IMR-90 (cell line): ENCODE measurements around the gene CCDC83. TPM values are rescaled to one million over a fixed set of nuclear protein-coding genes. Genes with fewer than 3 reads are reported as not detected.

Experiments
- ATAC-seq: fragments of 200-7000 bp; cut with Tn5 transposase; 2 replicates; pipeline ENCODE4 v1.9.1; 2020; ENCODE audit warnings: low read depth, mild to moderate bottlenecking, moderate library complexity
- BruUV-seq: library from RNA; stranded (reverse); fragments of 400-500 nt; replicated peaks from 2 replicates; lab custom pipeline; 2021; lab: Mats Ljungman, UMichigan
- CTCF ChIA-PET: fragments of 300-600 bp; formaldehyde crosslinking; extraction: SDS; loops from one replicate; lab custom pipeline; 2021; ENCODE audit warnings: antibody characterized with exemption; lab: Yijun Ruan, JAX
- POLR2A ChIA-PET: fragments of 300-600 bp; sonication (Branson Sonifier 250); formaldehyde crosslinking; loops from one replicate; lab custom pipeline; 2022; ENCODE audit warnings: antibody characterized with exemption; ENCODE audit not compliant: unreplicated experiment; lab: Charles Lee
- DNase-seq: peaks from one replicate; pipeline ENCODE4 v3.0.0; 2013
- H2AFZ ChIP-seq: replicated peaks from 2 replicates; pipeline ENCODE3; 2013; ENCODE audit warnings: low read length, mild to moderate bottlenecking; ENCODE audit not compliant: poor library complexity
- H2AK5ac ChIP-seq: 2 replicates; pipeline ENCODE4 v1.6.1; 2013; ENCODE audit warnings: low read depth, low read length, inconsistent platforms
- H2AK9ac ChIP-seq: replicated peaks from 2 replicates; pipeline ENCODE3; 2013; ENCODE audit warnings: mild to moderate bottlenecking, low read depth, low read length, moderate library complexity; ENCODE audit not compliant: poor library complexity
- H2BK120ac ChIP-seq: 2 replicates; pipeline ENCODE4 v1.6.1; 2013; ENCODE audit warnings: low read depth, low read length, inconsistent platforms
- H2BK15ac ChIP-seq: 3 replicates; pipeline ENCODE4 v1.6.1; 2013; ENCODE audit warnings: low read depth, low read length, inconsistent platforms
- H2BK20ac ChIP-seq: 2 replicates; pipeline ENCODE4 v1.6.1; 2013; ENCODE audit warnings: low read depth, mild to moderate bottlenecking, inconsistent platforms, low read length, moderate library complexity
- H2BK5ac ChIP-seq: 2 replicates; pipeline ENCODE4 v1.6.1; 2013; ENCODE audit warnings: mild to moderate bottlenecking, low read depth, low read length, inconsistent platforms; ENCODE audit not compliant: poor library complexity, severe bottlenecking
- H3K14ac ChIP-seq: replicated peaks from 2 replicates; pipeline ENCODE4 v1.6.1; 2013; ENCODE audit warnings: low read depth, low read length, inconsistent platforms
- H3K18ac ChIP-seq: 2 replicates; pipeline ENCODE4 v1.6.1; 2013; ENCODE audit warnings: low read depth, low read length, control low read depth
- H3K23ac ChIP-seq: 2 replicates; pipeline ENCODE4 v1.6.1; 2013; ENCODE audit warnings: low read depth, low read length, inconsistent platforms
- H3K27ac ChIP-seq: 2 replicates; pipeline ENCODE4 v1.5.1; 2013; ENCODE audit warnings: mild to moderate bottlenecking, control low read depth, low read length; ENCODE audit not compliant: insufficient read depth
- H3K27me3 ChIP-seq: 2 replicates; pipeline ENCODE4 v1.6.1; 2013; ENCODE audit warnings: low read length; ENCODE audit not compliant: control insufficient read depth, insufficient read depth
- H3K36me3 ChIP-seq: 2 replicates; pipeline ENCODE4 v1.6.1; 2013; ENCODE audit warnings: low read length, mixed read lengths; ENCODE audit not compliant: control insufficient read depth, insufficient read depth
- H3K4ac ChIP-seq: 2 replicates; pipeline ENCODE4 v1.6.1; 2013; ENCODE audit warnings: low read depth, low read length, inconsistent platforms
- H3K4me1 ChIP-seq: 2 replicates; pipeline ENCODE4 v1.6.1; 2013; ENCODE audit warnings: low read length, mixed read lengths; ENCODE audit not compliant: control insufficient read depth, insufficient read depth
- H3K4me2 ChIP-seq: 2 replicates; pipeline ENCODE4 v1.6.1; 2013; ENCODE audit warnings: low read depth, mild to moderate bottlenecking, control low read depth, low read length, moderate library complexity
- H3K4me3 ChIP-seq: 2 replicates; pipeline ENCODE4 v1.5.1; 2013; ENCODE audit warnings: low read depth, mild to moderate bottlenecking, control low read depth, low read length, moderate library complexity; ENCODE audit not compliant: insufficient read depth
- H3K56ac ChIP-seq: 2 replicates; pipeline ENCODE4 v1.6.1; 2013; ENCODE audit warnings: low read length, inconsistent platforms; ENCODE audit not compliant: insufficient read depth; ENCODE audit errors: extremely low read depth
- H3K79me1 ChIP-seq, 2 experiments: 2 replicates each; pipeline ENCODE4 v1.6.1; 2013; ENCODE audit warnings: low read length in 2 of 2, inconsistent platforms in 1 of 2, low read depth in 1 of 2
- H3K9ac ChIP-seq: 2 replicates; pipeline ENCODE4 v1.6.1; 2013; ENCODE audit warnings: low read depth, low read length, control low read depth
- H3K9me1 ChIP-seq: 2 replicates; pipeline ENCODE4 v1.6.1; 2013; ENCODE audit warnings: low read length, inconsistent platforms; ENCODE audit not compliant: insufficient read depth
- H3K9me3 ChIP-seq: 2 replicates; pipeline ENCODE4 v1.6.1; 2013; ENCODE audit warnings: low read length; ENCODE audit not compliant: control insufficient read depth, insufficient read depth
- H4K20me1 ChIP-seq: 2 replicates; pipeline ENCODE4 v1.6.1; 2013; ENCODE audit warnings: low read length, inconsistent platforms; ENCODE audit not compliant: insufficient read depth
- H4K5ac ChIP-seq: 2 replicates; pipeline ENCODE4 v1.6.1; 2013; ENCODE audit warnings: mild to moderate bottlenecking, low read depth, low read length, control low read depth
- H4K8ac ChIP-seq, 2 experiments: 2 replicates each; pipeline ENCODE4 v1.6.1; 2013; ENCODE audit warnings: low read depth in 2 of 2, low read length in 2 of 2, control low read depth in 1 of 2, inconsistent platforms in 1 of 2
- H4K91ac ChIP-seq: 2 replicates; pipeline ENCODE4 v1.6.1; 2013; ENCODE audit warnings: low read depth, low read length, inconsistent platforms; ENCODE audit not compliant: insufficient read depth
- BHLHE40 ChIP-seq: fragments of 150-350 bp; IDR thresholded peaks from 2 replicates; pipeline ENCODE4 v1.6.1; 2016; ENCODE audit warnings: mild to moderate bottlenecking, low read depth, low read length
- CEBPB ChIP-seq: IDR thresholded peaks from 2 replicates; pipeline ENCODE4 v1.6.1; 2012; ENCODE audit warnings: low read depth, low read length, improper control_type of control experiment
- CHD1 ChIP-seq: IDR thresholded peaks from 2 replicates; pipeline ENCODE4 v1.6.1; 2012; ENCODE audit warnings: low read depth, low read length, improper control_type of control experiment
- CTCF ChIP-seq: conservative IDR thresholded peaks from 2 replicates; pipeline ENCODE4 v1.5.1; 2012; ENCODE audit warnings: mild to moderate bottlenecking, low read depth, low read length, improper control_type of control experiment
- FOS ChIP-seq: fragments of 150-350 bp; IDR thresholded peaks from 2 replicates; pipeline ENCODE4 v1.6.1; 2016; ENCODE audit warnings: low read depth, low read length
- MAFK ChIP-seq: IDR thresholded peaks from 2 replicates; pipeline ENCODE4 v1.6.1; 2012; ENCODE audit warnings: low read depth, low read length, improper control_type of control experiment
- MAZ ChIP-seq: IDR thresholded peaks from 2 replicates; pipeline ENCODE4 v1.6.1; 2012; ENCODE audit warnings: low read depth, mild to moderate bottlenecking, low read length, improper control_type of control experiment, moderate library complexity, borderline replicate concordance
- MXI1 ChIP-seq: IDR thresholded peaks from 2 replicates; pipeline ENCODE4 v1.6.1; 2012; ENCODE audit warnings: low read depth, mild to moderate bottlenecking, low read length, moderate library complexity, borderline replicate concordance
- NFE2L2 ChIP-seq: fragments of 150-350 bp; IDR thresholded peaks from 2 replicates; pipeline ENCODE4 v1.6.1; 2016; ENCODE audit warnings: low read depth, mild to moderate bottlenecking, low read length
- POLR2A ChIP-seq: IDR thresholded peaks from 2 replicates; pipeline ENCODE4 v1.6.1; 2012; ENCODE audit warnings: mild to moderate bottlenecking, low read depth, low read length
- RAD21 ChIP-seq: IDR thresholded peaks from 2 replicates; pipeline ENCODE4 v1.6.1; 2012; ENCODE audit warnings: low read length, improper control_type of control experiment
- RFX5 ChIP-seq: IDR thresholded peaks from 2 replicates; pipeline ENCODE4 v1.8.0; 2012; ENCODE audit warnings: low read depth, mild to moderate bottlenecking, low read length, moderate library complexity
- SMC3 ChIP-seq: fragments of 150-350 bp; IDR thresholded peaks from 2 replicates; pipeline ENCODE4 v1.6.1; 2016; ENCODE audit warnings: low read depth, mild to moderate bottlenecking, antibody characterized with exemption, low read length, moderate library complexity
- USF2 ChIP-seq: fragments of 150-350 bp; IDR thresholded peaks from 2 replicates; pipeline ENCODE4 v1.6.1; 2017; ENCODE audit warnings: mild to moderate bottlenecking, antibody characterized with exemption, low read length, low read depth
- WGBS, 2 experiments: methylation state at CpG; one replicate each; pipeline versions ENCODE4 v1.1.5 to v1.1.7; 2013; ENCODE audit warnings: missing lambda C conversion rate in 2 of 2; ENCODE audit not compliant: insufficient read length in 1 of 2; ENCODE audit errors: extremely low coverage in 2 of 2; 5-methylcytosine and 5-hydroxymethylcytosine counted together
- dilution Hi-C: fragments of 300-500 bp; cut with HindIII; formaldehyde crosslinking; loops from one replicate; pipeline ENCODE4 v1.14.3; 2018; ENCODE audit warnings: low sequenced_read_pairs; ENCODE audit not compliant: unreplicated experiment
- in situ Hi-C: fragments of 300-500 bp; cut with MboI; formaldehyde crosslinking; loops from 3 replicates; pipeline ENCODE4 v1.14.3; 2019; ENCODE audit warnings: low sequenced_read_pairs, inconsistent platforms, mixed read lengths
- intact Hi-C: fragments of 100-400 bp; cut with micrococcal nuclease; formaldehyde crosslinking; loops from 2 replicates; pipeline ENCODE4 v1.10.0; 2022
- polyA plus RNA-seq, 3 experiments: library from polyadenylated mRNA; depleted of rRNA; stranded (reverse); fragments of >200 nt; gene quantifications; 2 replicates each; pipeline ENCODE4 v1.2.3, GENCODE V29; 2012; ENCODE audit warnings: low replicate concordance in 1 of 3
- total RNA-seq: library from RNA; depleted of rRNA; stranded (reverse); fragments of >200 nt; gene quantifications from 2 replicates; pipeline ENCODE4 v1.2.3, GENCODE V29; 2012

Gene CCDC83
- total and polyA plus RNA-seq, 2 of the 4 experiments (the other 2 are of a cell fraction): not detected

DNA sequence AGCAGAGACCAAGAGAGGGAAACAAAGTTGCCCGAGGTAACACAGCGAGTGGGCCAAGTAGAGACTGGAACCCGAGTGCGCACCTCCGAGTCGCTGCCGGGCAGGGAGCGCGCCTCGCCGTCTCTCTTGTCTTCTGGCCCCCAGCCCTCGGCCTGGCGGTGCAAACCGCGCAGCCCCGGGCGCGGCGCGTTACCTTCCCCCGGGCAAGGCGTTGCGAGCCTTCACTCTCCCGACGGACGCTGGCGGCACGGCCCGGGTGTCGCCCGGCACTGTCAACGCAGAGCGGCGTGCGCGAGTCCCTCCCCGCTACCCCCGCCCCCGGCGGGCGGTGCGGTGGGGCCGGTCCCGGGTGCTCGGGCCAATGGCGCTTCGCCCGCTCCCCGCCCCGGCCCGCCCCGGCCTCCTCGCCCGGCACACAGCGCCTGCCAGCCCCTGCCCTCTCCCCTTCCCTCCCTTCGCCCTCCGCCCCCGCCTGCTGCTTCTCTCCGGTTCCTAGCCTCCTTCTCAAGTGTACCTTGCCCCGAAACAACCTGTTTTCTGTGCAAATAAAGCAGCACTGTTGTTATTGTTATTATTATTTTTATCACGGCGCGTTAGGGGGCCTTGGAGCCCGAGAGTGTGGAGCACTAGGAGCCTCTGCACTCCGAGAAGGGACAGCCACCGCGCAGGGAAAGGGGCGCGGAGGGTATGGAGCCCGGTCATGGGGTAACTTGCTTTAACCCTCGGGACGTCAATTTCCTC, 44.1 kb upstream of the CCDC83 start, which contains the start of gene SYTL2:
Gene SYTL2, minus strand, starts transcription at position 271 of the 741 bp plus-strand sequence. CDS start 53,416 bp downstream, outside the sequence.
- Histone ChIP-seq H2AK5ac (peak within 1 kb of the TSS; percentile 83), H3K4me2 (peak within 1 kb of the TSS; percentile 98), H3K14ac (peak within 1 kb of the TSS; percentile 68), H2BK15ac (peak within 1 kb of the TSS; percentile 49; the same call in 2 of the 3 replicates), H3K9ac (peak within 1 kb of the TSS; percentile 71), H3K56ac (peak within 1 kb of the TSS; percentile 24; the same call in 1 of the 2 replicates), H3K27ac (peak within 1 kb of the TSS; percentile 40), H2BK5ac (peak within 1 kb of the TSS; percentile 45), H2BK20ac (peak within 1 kb of the TSS; percentile 62; the same call in 1 of the 2 replicates), H3K36me3 (no peaks in the 10 kb centered on the region), H3K4me1 (peaks cover 16% of the 10 kb centered on the region), H2AFZ (peak within 1 kb of the TSS; percentile 93), H2BK120ac (peak within 1 kb of the TSS; percentile 76), H4K8ac (peak within 1 kb of the TSS; percentile 11 to 56; a peak in 2 of 4 replicates), H3K4ac (peak within 1 kb of the TSS; percentile 85), H3K79me1 (peaks cover 17 to 36% of the 10 kb centered on the region in 2 experiments), H4K91ac (peak within 1 kb of the TSS; percentile 44; the same call in 1 of the 2 replicates), H3K9me1 (peaks cover 15% of the 10 kb centered on the region), H3K18ac (peak within 1 kb of the TSS; percentile 57; the same call in 1 of the 2 replicates), H3K27me3 (no peaks in the 10 kb centered on the region), H3K9me3 (no peaks in the 10 kb centered on the region), H3K23ac (peak within 1 kb of the TSS; percentile 71), H4K20me1 (no peaks in the 10 kb centered on the region), H2AK9ac (peak within 1 kb of the TSS; percentile 71), H3K4me3 (peak within 1 kb of the TSS; percentile 75), H4K5ac (peak within 1 kb of the TSS; percentile 14; the same call in 1 of the 2 replicates)
- ATAC-seq (peak; percentile 90), DNase-seq (peak; percentile 48)
- WGBS, 2 experiments: 3% methylated on average over 24 of the region's 72 CpGs; no CpG with 5 or more reads in 1 of the 2 experiments
- in situ Hi-C loops: no loop called here
- intact Hi-C loops: loop anchor here (5.0 kb wide), 1 partner anchor 94 kb away; no protein-coding TSS in a partner anchor
- POLR2A ChIA-PET: no interaction called here
- BruUV-seq: TSS peak; percentile 36
- CTCF ChIA-PET: interaction anchor here (2.4 kb wide), 1 partner anchor 14 kb away, joined by 17 read pairs; no protein-coding TSS in a partner anchor
- dilution Hi-C loops: no loop called here
- TF ChIP-seq BHLHE40: peak; percentile 20; the same call in 1 of the 2 replicates
- no peak for TF ChIP-seq RAD21
- TF ChIP-seq USF2: no peak
- TF ChIP-seq MAFK: no peak
- TF ChIP-seq FOS: no peak
- peak; percentile 84 for TF ChIP-seq MAZ
- TF ChIP-seq CHD1: no peak
- TF ChIP-seq NFE2L2: no peak
- TF ChIP-seq RFX5: no peak
- peak; percentile 24; the same call in 1 of the 2 replicates for TF ChIP-seq POLR2A
- TF ChIP-seq SMC3: no peak
- peak; percentile 3; the same call in 1 of the 2 replicates for TF ChIP-seq CTCF
- 0 out of 2 replicates have a peak, but pooled peaks have one; percentile 67 for TF ChIP-seq MXI1
- TF ChIP-seq CEBPB: no peak
